Peyer's patch (tissue), 4 donors: ENCODE measurements around the gene CYP2A13. TPM values are rescaled to one million over a fixed set of nuclear protein-coding genes. Genes with fewer than 3 reads are reported as not detected.
"Not testable (repeated sequence)": the region's sequence is repeated elsewhere in the genome, so short reads cannot be mapped to it uniquely, and the experiment has no call there.

ENCODE experiments used
- DNase-seq, 3 donors: peaks; one replicate each; pipeline ENCODE4 v3.0.0-alpha.2; 2017 to 2019
- H3K27ac ChIP-seq, 4 donors: fragments of 200-600 bp; sonication (generic); one replicate each; pipeline ENCODE4 v1.5.1; 2016 to 2019
- H3K27me3 ChIP-seq, 2 donors: fragments of 200-600 bp; sonication (generic); one replicate each; pipeline ENCODE4 v1.5.1; 2019
- H3K36me3 ChIP-seq, 3 donors: fragments of 200-600 bp; sonication (generic); one replicate each; pipeline ENCODE4 v1.5.1; 2016 to 2019
- H3K4me1 ChIP-seq, 4 donors: fragments of 200-600 bp; sonication (generic); one replicate each; pipeline ENCODE4 v1.5.1; 2016 to 2019
- H3K4me3 ChIP-seq, 4 donors: fragments of 200-600 bp; sonication (generic); 1 replicate in 3 of 4; 2 replicates in 1 of 4; pipeline ENCODE4 v1.5.1; 2016 to 2019; ENCODE audit warnings: mild to moderate bottlenecking in 1 of 4
- H3K9me3 ChIP-seq, 4 donors: fragments of 200-600 bp; sonication (generic); one replicate each; pipeline ENCODE4 v1.5.1; 2016 to 2019; ENCODE audit warnings: mild to moderate bottlenecking in 1 of 4
- POLR2A ChIP-seq, 2 donors: fragments of 450-650 bp; IDR thresholded peaks; one replicate each; pipeline ENCODE4 v1.5.1; 2017; ENCODE audit warnings: antibody characterized with exemption in 2 of 2, mild to moderate bottlenecking in 2 of 2, moderate library complexity in 2 of 2
- total RNA-seq, 4 donors: library from RNA; depleted of rRNA; stranded (reverse); fragments of >200 nt; gene quantifications; one replicate each; pipeline ENCODE4 v1.1.0, GENCODE V29; 2016
- TF ChIP-seq, protein P1 (sequence below), 6 experiments: fragments of 450-650 bp in 4 of 6; fragments of 200-600 bp in 2 of 6; sonication (generic) in 1 of 6; IDR thresholded peaks; one replicate each; pipeline ENCODE4 v1.5.1; 2017 to 2019; ENCODE audit warnings: antibody characterized with exemption in 6 of 6, mild to moderate bottlenecking in 3 of 6, moderate library complexity in 1 of 6

The CYP2A13 gene
- total RNA-seq, 4 donors from 2014 or later: not detected

DNA sequence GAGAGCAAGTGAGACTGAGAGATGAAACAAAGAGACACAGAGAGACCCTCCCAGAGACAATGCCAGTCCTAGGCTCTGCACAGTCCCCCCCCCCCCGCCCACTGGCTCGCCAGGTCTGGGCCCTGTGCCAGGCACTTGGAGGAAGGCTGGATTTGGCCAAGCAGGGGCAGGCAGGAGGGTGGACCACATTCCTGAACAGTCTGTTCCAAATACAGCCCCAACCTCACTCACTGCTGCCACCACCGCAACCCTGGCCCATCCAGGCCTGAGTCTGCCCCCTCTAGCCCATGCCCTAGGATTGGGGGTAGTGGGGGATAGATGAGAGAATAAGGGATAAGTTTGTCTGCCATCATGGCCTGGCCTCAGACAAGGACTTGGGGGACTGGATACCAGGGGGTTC lies 45.0 kb downstream of the CYP2A13 start:
- peaks cover 0 to 8% (median 0%) of the 10 kb centered on the region in 4 donors for H3K4me1 ChIP-seq
- no peak overlapping the region for H3K4me3 ChIP-seq
- no peaks in the 10 kb centered on the region for H3K36me3 ChIP-seq
- H3K9me3 ChIP-seq: no peaks in the 10 kb centered on the region
- H3K27me3 ChIP-seq: no peaks in the 10 kb centered on the region
- DNase-seq: no peak
- TF ChIP-seq POLR2A (IDR thresholded peaks at IDR 0.05): no peak
- TF ChIP-seq, protein P1, sequence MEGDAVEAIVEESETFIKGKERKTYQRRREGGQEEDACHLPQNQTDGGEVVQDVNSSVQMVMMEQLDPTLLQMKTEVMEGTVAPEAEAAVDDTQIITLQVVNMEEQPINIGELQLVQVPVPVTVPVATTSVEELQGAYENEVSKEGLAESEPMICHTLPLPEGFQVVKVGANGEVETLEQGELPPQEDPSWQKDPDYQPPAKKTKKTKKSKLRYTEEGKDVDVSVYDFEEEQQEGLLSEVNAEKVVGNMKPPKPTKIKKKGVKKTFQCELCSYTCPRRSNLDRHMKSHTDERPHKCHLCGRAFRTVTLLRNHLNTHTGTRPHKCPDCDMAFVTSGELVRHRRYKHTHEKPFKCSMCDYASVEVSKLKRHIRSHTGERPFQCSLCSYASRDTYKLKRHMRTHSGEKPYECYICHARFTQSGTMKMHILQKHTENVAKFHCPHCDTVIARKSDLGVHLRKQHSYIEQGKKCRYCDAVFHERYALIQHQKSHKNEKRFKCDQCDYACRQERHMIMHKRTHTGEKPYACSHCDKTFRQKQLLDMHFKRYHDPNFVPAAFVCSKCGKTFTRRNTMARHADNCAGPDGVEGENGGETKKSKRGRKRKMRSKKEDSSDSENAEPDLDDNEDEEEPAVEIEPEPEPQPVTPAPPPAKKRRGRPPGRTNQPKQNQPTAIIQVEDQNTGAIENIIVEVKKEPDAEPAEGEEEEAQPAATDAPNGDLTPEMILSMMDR (IDR thresholded peaks at IDR 0.05): no peak
- H3K27ac ChIP-seq: no peak overlapping the region

DNA sequence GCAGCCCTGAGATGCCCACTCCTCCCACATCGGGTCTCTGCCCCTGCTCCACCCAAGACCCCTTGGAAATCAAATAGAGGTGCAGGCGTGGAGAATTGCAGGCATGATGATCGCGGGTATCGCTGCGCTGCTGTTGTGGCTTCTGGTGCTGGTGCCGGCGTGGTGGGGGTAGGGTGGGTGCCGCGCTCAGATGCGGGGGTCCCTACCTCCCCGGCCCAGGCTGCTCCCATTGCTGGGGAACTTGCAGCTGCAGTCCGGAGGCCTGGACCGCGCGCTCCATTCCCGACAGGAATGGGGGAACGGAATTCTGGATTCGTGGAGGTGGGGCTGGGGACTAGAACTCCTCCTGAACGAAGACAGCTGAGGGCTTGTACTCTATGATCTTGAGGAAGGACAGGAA lies 46.4 kb downstream of the CYP2A13 start:
- TF ChIP-seq POLR2A (IDR thresholded peaks at IDR 0.05): no peak
- TF ChIP-seq, protein P1 (IDR thresholded peaks at IDR 0.05): no peak

GRCh38 chr19:41135390-41136384 lies 47.4 kb downstream of the CYP2A13 start:
- H3K9me3 ChIP-seq, H3K27me3 ChIP-seq, H3K36me3 ChIP-seq, H3K4me1 ChIP-seq: not testable (repeated sequence)
- Histone ChIP-seq H3K27ac (peak overlapping the region; percentile 14 to 76 (median 48)), H3K4me3 (peak overlapping the region; percentile 18 to 61 (median 44))
- TF ChIP-seq, protein P1 (IDR thresholded peaks at IDR 0.05): peak in 2 of 6 experiments; percentile 33 to 37
- peak; percentile 45 to 83 (median 62) for DNase-seq

More for the DNA sequence above, 46.4 kb downstream of the CYP2A13 start:
- no peaks in the 10 kb centered on the region for H3K9me3 ChIP-seq
- H3K27ac ChIP-seq: no peak overlapping the region
- no peaks in the 10 kb centered on the region for H3K27me3 ChIP-seq
- H3K4me1 ChIP-seq: peaks cover 0 to 4% (median 0%) of the 10 kb centered on the region in 4 donors
- no peak for DNase-seq
- H3K4me3 ChIP-seq: no peak overlapping the region
- H3K36me3 ChIP-seq: no peaks in the 10 kb centered on the region

DNA sequence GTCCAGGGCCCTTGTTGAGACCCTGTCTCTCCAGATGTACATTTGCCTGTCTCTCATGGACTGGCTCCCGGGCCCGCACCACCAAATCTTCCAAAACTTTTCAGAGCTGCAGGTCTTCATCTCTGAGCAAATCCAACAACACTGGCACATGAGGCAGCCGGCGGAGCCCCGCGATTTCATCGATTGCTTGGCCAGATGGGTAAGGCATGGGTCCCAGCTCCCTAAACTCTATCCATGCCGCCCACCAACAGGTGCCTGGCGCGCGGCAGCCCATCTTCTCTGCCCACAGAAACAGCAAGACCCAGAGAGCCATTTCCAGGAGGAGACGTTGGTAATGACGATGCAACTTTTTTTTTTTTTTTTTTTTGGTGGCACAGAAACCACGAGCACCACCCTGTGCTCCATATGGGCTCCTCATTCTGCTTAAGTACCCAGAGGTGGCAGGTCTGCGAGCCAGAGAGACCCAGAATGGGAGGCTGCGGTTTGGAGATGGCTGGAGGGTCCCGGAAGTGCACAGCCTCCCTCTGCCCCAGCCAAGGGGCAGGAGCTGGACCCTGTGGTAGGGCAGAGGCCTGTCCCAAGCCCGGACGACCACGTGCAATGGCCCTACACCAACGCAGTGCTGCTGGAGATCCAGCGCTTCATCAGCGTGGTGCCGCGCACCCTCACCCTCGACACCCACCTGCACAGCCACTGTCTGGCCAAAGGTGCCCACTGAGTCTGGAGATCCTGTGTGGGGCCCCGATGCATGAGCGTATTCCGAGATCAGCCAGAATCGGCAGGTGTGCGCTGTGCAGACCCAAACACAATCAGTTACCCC lies 48.6 kb downstream of the CYP2A13 start:
- no peak for DNase-seq
- Histone ChIP-seq H3K9me3 (no peaks in the 10 kb centered on the region), H3K27me3 (no peaks in the 10 kb centered on the region), H3K27ac (no peak overlapping the region), H3K36me3 (no peaks in the 10 kb centered on the region), H3K4me1 (peaks cover 0 to 4% (median 0%) of the 10 kb centered on the region in 4 donors), H3K4me3 (peak overlapping the region in 2 of 4 donors; percentile 46 to 61)
- TF ChIP-seq POLR2A (IDR thresholded peaks at IDR 0.05): no peak
- TF ChIP-seq, protein P1 (IDR thresholded peaks at IDR 0.05): no peak

GRCh38 chr19:41144403-41144802 lies 56.2 kb downstream of the CYP2A13 start:
- peak; percentile 83 to 96 (median 84) for DNase-seq
- H3K27me3 ChIP-seq: no peaks in the 10 kb centered on the region
- no peaks in the 10 kb centered on the region for H3K4me1 ChIP-seq

More at GRCh38 chr19:41144403-41144802, 56.2 kb downstream of the CYP2A13 start:
- Histone ChIP-seq H3K4me3 (no peak overlapping the region), H3K9me3 (no peaks in the 10 kb centered on the region), H3K27ac (no peak overlapping the region), H3K36me3 (no peaks in the 10 kb centered on the region)
- TF ChIP-seq POLR2A (IDR thresholded peaks at IDR 0.05): no peak
- TF ChIP-seq, protein P1 (IDR thresholded peaks at IDR 0.05): peak; percentile 49 to 97 (median 89)
